Stimulated activated CD4-positive, alpha-beta T cell treated with anti-CD3 and anti-CD28 coated beads, TNF-alpha, amount 100 ng/mL, for 1 hour (primary cell): ENCODE data around the gene SAC3D1.
"Not testable (repeated sequence)": the region's sequence is repeated elsewhere in the genome, so short reads cannot be mapped to it uniquely, and the experiment has no call there.

Source experiments
- DNase-seq, 3 donors: peaks; one replicate each; pipeline ENCODE4 v3.0.0-alpha.2; 2020; ENCODE audit warnings: low read depth in 3 of 3, low spot score in 1 of 3

Gene SAC3D1

DNA sequence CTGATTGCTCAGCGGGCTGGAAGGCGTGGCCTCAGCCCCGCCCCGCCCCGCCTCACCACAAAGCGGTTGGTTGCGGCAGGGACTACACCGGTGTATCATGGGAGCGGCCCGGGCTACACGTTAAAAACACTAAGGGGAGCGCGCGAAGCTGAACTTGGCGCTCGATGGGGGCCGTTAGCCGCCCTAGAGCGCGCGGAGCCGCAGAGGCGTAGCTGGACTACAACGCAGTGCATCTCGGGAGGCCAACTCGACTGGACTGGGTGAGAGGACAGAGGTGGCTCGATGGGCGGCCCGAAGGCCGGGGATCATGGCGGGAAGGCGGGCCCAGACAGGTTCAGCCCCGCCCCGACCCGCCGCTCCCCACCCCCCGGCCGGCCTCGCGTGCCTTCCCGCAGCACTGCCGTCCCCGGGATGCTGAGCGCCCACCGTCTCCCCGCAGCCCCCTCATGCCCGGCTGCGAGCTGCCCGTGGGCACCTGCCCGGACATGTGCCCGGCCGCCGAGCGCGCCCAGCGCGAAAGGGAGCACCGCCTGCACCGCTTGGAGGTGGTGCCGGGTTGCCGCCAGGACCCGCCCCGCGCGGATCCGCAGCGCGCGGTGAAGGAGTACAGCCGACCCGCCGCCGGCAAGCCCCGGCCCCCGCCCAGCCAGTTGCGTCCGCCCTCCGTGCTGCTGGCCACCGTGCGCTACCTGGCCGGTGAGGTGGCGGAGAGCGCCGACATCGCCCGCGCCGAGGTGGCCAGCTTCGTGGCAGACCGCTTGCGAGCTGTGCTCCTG is at the start of gene SAC3D1:
SAC3D1 (plus strand) TSS at position 364 of the 776 bp plus-strand sequence; CDS start at position 447, 83 bp downstream.
- peak; percentile 66 to 69 (median 68) for DNase-seq

GRCh38 chr11:64994318-64994717 is 46.7 kb upstream of the SAC3D1 start:
- DNase-seq: no peak

- no peak for DNase-seq
Measured at GRCh38 chr11:64996327-64996709, 44.7 kb upstream of the SAC3D1 start.

GRCh38 chr11:64996710-64997380 is 44.2 kb upstream of the SAC3D1 start, which contains the start of gene BATF2:
Gene BATF2 (minus strand): TSS chr11:64996971. CDS start chr11:64996914, 57 bp downstream.
- DNase-seq: no peak

DNA sequence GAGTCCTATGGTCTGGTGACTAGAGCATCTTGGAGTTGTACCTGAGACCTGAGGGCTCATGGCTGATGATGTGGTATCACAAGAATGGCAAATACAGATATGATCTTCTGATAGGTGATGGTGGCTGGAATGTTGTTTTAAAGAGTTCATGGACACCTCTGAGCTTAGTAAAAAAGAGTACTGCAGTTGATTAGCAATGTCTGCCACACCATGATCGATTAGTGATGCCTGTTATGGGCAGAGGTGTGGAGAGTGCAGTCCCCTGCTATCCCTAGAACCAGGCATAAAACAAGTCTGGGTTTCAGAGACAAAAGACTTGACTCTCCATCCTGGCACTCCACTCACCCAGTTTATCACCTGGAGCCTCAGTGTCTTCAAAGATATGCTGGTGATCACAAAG is 42.9 kb upstream of the SAC3D1 start:
- no peak for DNase-seq

DNA sequence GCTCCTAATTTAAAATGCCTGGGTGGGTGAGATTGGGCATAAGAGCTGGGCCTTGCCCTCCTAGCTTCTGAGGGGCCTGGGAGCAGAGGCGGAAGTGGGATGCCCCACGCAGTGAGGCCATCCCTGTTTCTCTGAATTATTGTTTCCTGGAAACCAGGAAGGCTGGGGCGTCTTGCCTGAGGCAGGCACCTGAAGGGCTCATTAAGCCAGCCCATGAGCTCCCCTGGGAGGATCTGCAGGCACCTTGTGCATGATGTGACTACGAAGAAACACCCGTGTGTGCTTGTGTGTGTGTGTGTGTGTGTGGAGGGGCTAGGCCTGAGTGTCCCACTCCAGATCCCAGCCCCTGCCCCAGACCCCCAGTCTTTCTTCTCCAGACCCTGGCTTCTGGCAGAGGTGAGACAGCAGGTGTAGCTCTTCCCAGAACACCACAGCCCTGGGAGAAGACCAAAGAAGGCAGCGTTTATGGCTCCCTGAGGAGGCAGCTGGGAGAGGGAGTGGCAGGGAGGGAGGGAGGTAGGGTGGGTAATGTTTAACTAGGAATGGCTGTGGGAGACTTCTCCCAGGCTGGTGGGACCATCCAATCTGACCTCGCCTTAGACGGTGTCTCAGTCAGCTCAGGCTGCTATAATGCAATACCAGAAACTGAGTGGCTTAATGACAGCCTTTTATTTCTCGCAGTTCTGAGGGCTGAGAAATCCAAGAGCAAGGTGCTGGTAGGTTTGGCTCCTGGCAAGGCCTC is 42.1 kb upstream of the SAC3D1 start:
- DNase-seq: no peak

- no peak for DNase-seq
Measured at GRCh38 chr11:64999478-64999877, 41.5 kb upstream of the SAC3D1 start.

- no peak for DNase-seq
Measured at GRCh38 chr11:65002706-65003105, 38.3 kb upstream of the SAC3D1 start.

DNA sequence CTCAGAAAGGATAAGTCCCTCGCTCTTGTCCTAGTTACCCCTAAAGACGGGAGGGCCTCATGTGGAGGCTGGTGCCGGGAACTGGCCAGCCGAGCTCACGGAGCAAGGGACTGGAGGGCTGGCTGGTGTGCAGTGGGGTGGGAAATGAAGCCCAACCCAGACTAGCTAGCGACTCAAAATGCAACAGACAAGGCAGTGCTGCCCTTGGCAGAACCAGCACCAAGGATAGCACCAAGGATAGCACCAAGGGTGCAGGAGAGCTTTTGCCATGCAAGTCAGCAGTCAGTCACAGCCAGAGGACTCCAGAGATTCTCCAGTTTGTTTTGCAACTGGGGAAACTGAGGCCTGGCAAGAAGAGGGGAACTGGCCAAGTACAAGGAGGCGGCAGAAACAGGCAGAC is 37.7 kb upstream of the SAC3D1 start:
- DNase-seq: no peak

- DNase-seq: not testable (repeated sequence)
Measured at GRCh38 chr11:65003968-65004367, 37.0 kb upstream of the SAC3D1 start.

- DNase-seq: no peak
Measured at GRCh38 chr11:65008016-65008415, 33.0 kb upstream of the SAC3D1 start.

DNA sequence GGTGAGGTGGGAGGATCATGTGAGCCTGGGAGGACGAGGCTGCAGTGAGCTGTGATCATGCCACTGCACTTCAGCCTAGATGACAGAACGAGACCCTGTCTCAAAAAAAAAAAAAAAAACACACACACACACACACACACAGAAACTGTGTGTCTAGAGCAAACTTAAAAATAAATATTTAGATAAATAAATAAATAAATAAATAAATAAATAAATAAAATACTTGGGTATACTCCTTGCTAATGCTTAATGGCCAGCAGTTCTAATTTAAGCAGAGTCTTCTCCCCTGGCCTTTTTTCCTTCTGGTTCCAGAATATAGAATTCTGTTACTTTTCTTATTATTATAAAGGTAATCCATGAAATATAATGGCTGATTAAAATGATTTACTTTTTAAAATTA is 32.1 kb upstream of the SAC3D1 start:
- DNase-seq: no peak

DNA sequence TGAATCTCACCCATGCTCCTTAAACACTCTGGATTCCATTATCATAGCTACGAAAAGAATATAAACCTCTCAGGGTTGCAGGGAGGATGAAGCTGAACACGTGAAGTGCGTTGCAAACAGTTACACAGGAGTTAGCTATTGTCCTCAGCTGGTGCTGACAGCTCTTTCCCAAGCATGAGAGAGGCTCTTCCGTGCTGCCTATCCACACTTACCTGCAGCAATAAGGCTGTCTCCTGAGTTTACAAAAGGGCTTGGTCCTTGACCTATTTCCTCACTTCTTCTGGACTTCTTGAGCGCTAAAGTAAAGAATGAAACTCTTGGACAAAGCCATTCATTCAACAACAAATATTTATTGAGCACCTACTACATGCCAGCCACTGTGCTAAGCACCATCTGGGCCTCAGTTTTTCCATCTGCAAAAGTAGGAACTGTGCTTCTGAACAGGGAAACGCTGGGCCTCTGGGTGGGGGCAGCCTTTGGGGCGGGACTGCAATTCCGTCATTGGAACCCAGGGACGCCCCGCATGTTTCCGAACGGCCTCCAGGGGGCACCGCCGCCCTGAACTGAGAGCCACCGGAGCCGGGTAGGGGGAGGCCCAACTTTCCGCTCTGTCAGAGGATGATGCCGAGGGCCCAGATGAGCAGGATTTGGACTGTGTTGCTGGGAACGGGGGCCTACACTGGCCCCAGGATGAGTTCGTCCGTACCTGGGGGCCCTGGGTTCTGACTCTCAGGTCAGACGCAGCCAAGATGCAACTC is 27.7 kb upstream of the SAC3D1 start:
- peak; percentile 76 to 82 (median 79) for DNase-seq

GRCh38 chr11:65013888-65014725 is 26.9 kb upstream of the SAC3D1 start, which contains the start of gene ARL2:
Gene ARL2 (plus strand): TSS chr11:65014160. CDS start chr11:65014208, 48 bp downstream.
- peak; percentile 61 to 75 (median 70) for DNase-seq

DNA sequence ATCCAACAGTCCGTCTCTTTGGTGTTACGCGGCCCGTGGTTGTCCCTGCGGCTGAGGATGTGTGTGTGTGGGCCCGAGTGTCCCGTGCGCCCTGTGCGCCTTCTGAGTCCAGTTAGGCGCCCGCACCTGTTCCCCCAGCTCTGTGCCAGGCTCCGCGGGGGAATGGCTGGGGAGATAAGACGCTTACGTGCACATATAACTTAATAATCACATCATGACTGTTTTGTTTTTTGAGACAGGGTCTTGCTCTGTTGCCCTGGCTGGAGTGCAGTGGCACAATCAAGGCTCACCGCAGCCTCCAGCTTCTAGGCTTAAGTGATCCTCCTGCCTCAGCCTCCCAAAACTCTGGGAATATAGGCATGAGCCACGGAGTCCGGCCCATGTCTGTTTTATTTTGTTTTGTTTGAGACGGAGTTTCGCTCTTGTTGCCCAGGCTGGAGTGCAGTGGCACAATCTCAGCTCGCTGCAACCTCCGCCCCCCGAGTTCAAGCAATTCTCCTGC is 26.2 kb upstream of the SAC3D1 start:
- DNase-seq: no peak

- no peak for DNase-seq
Measured at GRCh38 chr11:65016705-65017104, 24.3 kb upstream of the SAC3D1 start.

DNA sequence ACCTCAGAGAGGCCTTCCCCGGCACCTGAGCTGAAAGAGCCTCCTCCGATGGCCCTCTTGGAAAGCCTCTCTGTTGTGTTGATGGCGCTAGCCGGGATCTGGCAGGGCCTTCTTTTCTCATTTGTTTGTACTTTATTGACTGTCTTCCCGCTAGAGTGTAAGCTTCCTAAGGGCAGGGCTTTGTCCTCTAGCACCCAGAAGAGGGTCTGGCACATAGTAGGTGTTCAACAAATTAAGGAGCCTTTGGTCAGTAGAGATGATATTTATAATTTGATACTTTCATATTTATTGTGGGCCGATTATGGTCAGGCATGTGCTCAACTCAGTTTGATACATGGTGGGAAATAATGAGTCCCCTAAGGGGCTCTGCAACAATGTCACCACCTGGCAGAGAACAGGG is 23.1 kb upstream of the SAC3D1 start:
- no peak for DNase-seq

GRCh38 chr11:65019824-65020223 is 21.2 kb upstream of the SAC3D1 start:
- DNase-seq: no peak

- no peak for DNase-seq
Measured at GRCh38 chr11:65021003-65021402, 20.0 kb upstream of the SAC3D1 start.

- no peak for DNase-seq
Measured at GRCh38 chr11:65021509-65021908, 19.5 kb upstream of the SAC3D1 start.
